Endothelial cell of umbilical vein (primary cell): Measurements from ENCODE around the gene ITGA3. TPM values are rescaled to one million over a fixed set of nuclear protein-coding genes. Genes with fewer than 3 reads are reported as not detected.

Experiments
- BruUV-seq: library from RNA; stranded (reverse); fragments of 400-500 nt; replicated peaks from 2 replicates; lab custom pipeline; 2021; lab: Mats Ljungman, UMichigan
- CTCF ChIA-PET: fragments of 300-600, 350-600 bp; sonication (Branson Sonifier 250); formaldehyde crosslinking; loops from one replicate; lab custom pipeline; 2021; ENCODE audit warnings: antibody characterized with exemption, inconsistent platforms; lab: Charles Lee
- POLR2A ChIA-PET: fragments of 300-600, 350-600 bp; sonication (Branson Sonifier 250); formaldehyde crosslinking; loops from one replicate; lab custom pipeline; 2021; ENCODE audit warnings: antibody characterized with exemption, inconsistent platforms; lab: Charles Lee
- DNase-seq: peaks from one replicate; pipeline ENCODE4 v3.0.0-alpha.2; 2011; ENCODE audit warnings: low read depth, low spot score
- FAIRE-seq: peaks from 2 replicates; lab custom pipeline; 2011; peaks lifted over from hg19 to GRCh38; lab: Jason Lieb, UNC
- H2AFZ ChIP-seq: 2 replicates; pipeline ENCODE4 v1.6.0; 2012; ENCODE audit warnings: low read depth, low read length, control low read depth, inconsistent platforms
- H3K27ac ChIP-seq: 2 replicates; pipeline ENCODE4 v1.5.1; 2011; ENCODE audit warnings: low read depth, mild to moderate bottlenecking, control low read depth, low read length, moderate library complexity; ENCODE audit not compliant: insufficient read depth
- H3K27me3 ChIP-seq, 2 experiments: 2 replicates each; pipeline versions ENCODE4 v1.6.0 to v1.6.1; 2011; ENCODE audit warnings: low read length in 2 of 2, mixed read lengths in 1 of 2; ENCODE audit not compliant: control insufficient read depth in 2 of 2, insufficient read depth in 2 of 2
- H3K36me3 ChIP-seq, 2 experiments: 2 replicates in 1 of 2; 3 replicates in 1 of 2; pipeline ENCODE4 v1.5.1; 2011; ENCODE audit warnings: low read length in 2 of 2, mild to moderate bottlenecking in 1 of 2, moderate library complexity in 1 of 2; ENCODE audit not compliant: control insufficient read depth in 2 of 2, insufficient read depth in 2 of 2; ENCODE audit errors: extremely low read depth in 1 of 2
- H3K4me1 ChIP-seq: 3 replicates; pipeline ENCODE4 v1.5.1; 2011; ENCODE audit warnings: mild to moderate bottlenecking, low read length; ENCODE audit not compliant: control insufficient read depth, insufficient read depth; ENCODE audit errors: extremely low read depth
- H3K4me2 ChIP-seq: 2 replicates; pipeline ENCODE4 v1.6.1; 2011; ENCODE audit warnings: low read length, control low read depth, mixed read lengths; ENCODE audit not compliant: insufficient read depth
- H3K4me3 ChIP-seq, 3 experiments: fragments of 200-600 bp in 1 of 3; sonication (generic), shearing (Covaris generic) in 1 of 3; replicated peaks in 1 of 3; 2 replicates each; pipeline ENCODE4 v1.5.1; 2011 to 2016; ENCODE audit warnings: control low read depth in 3 of 3, low read length in 3 of 3, mild to moderate bottlenecking in 2 of 3, inconsistent platforms in 1 of 3, low read depth in 1 of 3, moderate library complexity in 1 of 3; ENCODE audit not compliant: insufficient read depth in 1 of 3
- H3K79me2 ChIP-seq: 2 replicates; pipeline ENCODE4 v1.6.0; 2012; ENCODE audit warnings: low read length, inconsistent platforms; ENCODE audit not compliant: control insufficient read depth, insufficient read depth
- H3K9ac ChIP-seq: replicated peaks from 2 replicates; pipeline ENCODE3; 2011; ENCODE audit warnings: low read length, control low read depth; ENCODE audit not compliant: insufficient read depth; ENCODE audit errors: extremely low read depth
- H3K9me1 ChIP-seq: replicated peaks from 3 replicates; pipeline ENCODE4 v1.6.0; 2011; ENCODE audit warnings: mild to moderate bottlenecking, low read length; ENCODE audit not compliant: control insufficient read depth, insufficient read depth; ENCODE audit errors: extremely low read depth
- H3K9me3 ChIP-seq: replicated peaks from 2 replicates; pipeline ENCODE4 v1.5.1; 2012; ENCODE audit warnings: low read length, inconsistent platforms; ENCODE audit not compliant: control insufficient read depth, insufficient read depth
- H4K20me1 ChIP-seq: replicated peaks from 2 replicates; pipeline ENCODE3; 2011; ENCODE audit warnings: mild to moderate bottlenecking, low read length; ENCODE audit not compliant: control insufficient read depth, insufficient read depth; ENCODE audit errors: extremely low read depth
- EZH2 ChIP-seq: IDR thresholded peaks from 2 replicates; pipeline ENCODE4 v1.6.1; 2012; ENCODE audit warnings: borderline replicate concordance, low read depth, mild to moderate bottlenecking, moderate library complexity, low read length, inconsistent platforms; ENCODE audit not compliant: severe bottlenecking
- FOS ChIP-seq: IDR thresholded peaks from 2 replicates; pipeline ENCODE4 v1.6.1; 2011; ENCODE audit warnings: mild to moderate bottlenecking, low read length, moderate library complexity, borderline replicate concordance; ENCODE audit not compliant: insufficient read depth
- GATA2 ChIP-seq: IDR thresholded peaks from 2 replicates; pipeline ENCODE4 v1.7.0; 2011; ENCODE audit warnings: low read depth, mild to moderate bottlenecking, moderate library complexity, mixed read lengths, low read length; ENCODE audit not compliant: insufficient read length, insufficient read depth
- JUN ChIP-seq: IDR thresholded peaks from 2 replicates; pipeline ENCODE4 v1.6.1; 2011; ENCODE audit warnings: borderline replicate concordance, low read depth; ENCODE audit not compliant: insufficient read length, insufficient read depth
- MYC ChIP-seq: IDR thresholded peaks from one replicate; pipeline ENCODE4 v1.6.1; 2011; ENCODE audit warnings: mild to moderate bottlenecking, low read depth, low read length
- POLR2A ChIP-seq: IDR thresholded peaks from 2 replicates; pipeline ENCODE4 v1.6.1; 2012; ENCODE audit warnings: low read depth, mild to moderate bottlenecking, control low read depth, low read length
- POLR2AphosphoS5 ChIP-seq: IDR thresholded peaks from 2 replicates; pipeline ENCODE4 v1.6.1; 2012; ENCODE audit warnings: low read depth, mild to moderate bottlenecking, control low read depth, low read length, moderate library complexity; ENCODE audit not compliant: insufficient read depth
- dilution Hi-C: fragments of 300-500 bp; cut with MboI; formaldehyde crosslinking; loops from one replicate; pipeline ENCODE4 v1.15.0; 2019; ENCODE audit warnings: low sequenced_read_pairs; ENCODE audit not compliant: extremely low pct_ligation_motif_present
- intact Hi-C: fragments of 100-400 bp; cut with micrococcal nuclease; formaldehyde crosslinking; loops from one replicate; pipeline ENCODE4 v1.10.0; 2022
- polyA plus RNA-seq, 4 experiments: library from polyadenylated mRNA; depleted of rRNA in 3 of 4; stranded (reverse) in 3 of 4; unstranded in 1 of 4; fragments of >200 nt; gene quantifications; 2 replicates each; pipeline versions ENCODE4 v1.2.1 to v1.2.3, GENCODE V29; 2011 to 2012; ENCODE audit warnings: missing spikeins in 1 of 4
- total RNA-seq: library from RNA; stranded (reverse); gene quantifications from 2 replicates; pipeline ENCODE4 v1.2.3, GENCODE V29; 2021
- TF ChIP-seq, protein P1 (sequence below), 2 donors: IDR thresholded peaks; 1 replicate in 1 of 2; 2 replicates in 1 of 2; pipeline ENCODE4 v1.5.1; 2011; ENCODE audit warnings: low read length in 2 of 2, mild to moderate bottlenecking in 2 of 2, moderate library complexity in 2 of 2, control low read depth in 1 of 2, inconsistent platforms in 1 of 2, low read depth in 1 of 2; ENCODE audit not compliant: insufficient read depth in 1 of 2; ENCODE audit errors: extremely low read depth in 1 of 2
- TF ChIP-seq, protein P2 (sequence below): IDR thresholded peaks from 2 replicates; pipeline ENCODE4 v1.6.1; 2011; ENCODE audit not compliant: insufficient read depth, insufficient read length

ITGA3 gene
- total and polyA plus RNA-seq, 2 donors (not counting 3 experiments of a cell fraction or from before 2014, with no cell fraction given): 92.7 to 112 TPM

DNA sequence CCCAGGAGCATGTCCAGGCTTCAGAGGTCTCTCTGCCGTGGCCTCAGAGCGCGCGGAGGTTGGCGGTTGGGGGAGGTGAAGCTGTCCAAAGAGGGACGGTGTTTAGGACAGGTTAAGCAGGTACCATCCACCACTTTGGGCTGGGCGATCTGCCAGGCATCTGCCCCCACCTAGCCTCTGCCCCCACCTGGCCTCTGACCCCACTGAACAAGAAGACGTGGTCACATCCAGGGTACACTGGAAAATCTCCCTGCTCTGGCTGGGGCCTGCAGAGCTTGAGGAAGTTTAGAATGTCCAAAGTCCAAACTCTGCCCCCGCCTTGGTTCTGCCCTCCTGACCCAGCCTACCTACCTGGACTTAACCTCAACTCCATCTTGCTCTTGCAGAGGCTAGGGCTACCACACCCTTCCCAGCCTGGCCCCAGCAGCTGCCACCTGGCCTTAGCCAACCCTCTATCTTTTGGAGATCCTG lies 1.6 kb downstream of the ITGA3 start:
- Histone ChIP-seq H3K9me3 (no peaks in the 10 kb centered on the region), H3K36me3 (no peaks in the 10 kb centered on the region), H4K20me1 (no peaks in the 10 kb centered on the region), H3K9me1 (no peaks in the 10 kb centered on the region), H3K27me3 (no peaks in the 10 kb centered on the region), H3K27ac (no peak overlapping the region), H3K4me2 (no peak overlapping the region), H3K79me2 (peaks cover 17% of the 10 kb centered on the region), H2AFZ (no peak overlapping the region), H3K4me3 (no peak overlapping the region), H3K4me1 (peaks cover 54% of the 10 kb centered on the region), H3K9ac (no peak overlapping the region)
- intact Hi-C loops: no loop called here
- FAIRE-seq: no peak
- DNase-seq: no peak
- dilution Hi-C loops: no loop called here
- no TSS peak for BruUV-seq
- POLR2A ChIA-PET: interaction anchor here (1.4 to 2.2 kb wide), 2 partner anchors 22 to 30 kb away, joined by 3 to 13 read pairs; no protein-coding TSS in a partner anchor
- CTCF ChIA-PET: interaction anchor here (1.3 to 8.2 kb wide), 8 partner anchors 9 to 36 kb away, joined by 3 to 146 read pairs (median 12); partner anchors contain the start of gene PDK2
- no peak for TF ChIP-seq GATA2
- TF ChIP-seq EZH2: no peak
- no peak for TF ChIP-seq FOS
- no peak for TF ChIP-seq POLR2A
- TF ChIP-seq MYC: no peak
- no peak for TF ChIP-seq POLR2AphosphoS5
- TF ChIP-seq JUN: no peak
- TF ChIP-seq, protein P1, sequence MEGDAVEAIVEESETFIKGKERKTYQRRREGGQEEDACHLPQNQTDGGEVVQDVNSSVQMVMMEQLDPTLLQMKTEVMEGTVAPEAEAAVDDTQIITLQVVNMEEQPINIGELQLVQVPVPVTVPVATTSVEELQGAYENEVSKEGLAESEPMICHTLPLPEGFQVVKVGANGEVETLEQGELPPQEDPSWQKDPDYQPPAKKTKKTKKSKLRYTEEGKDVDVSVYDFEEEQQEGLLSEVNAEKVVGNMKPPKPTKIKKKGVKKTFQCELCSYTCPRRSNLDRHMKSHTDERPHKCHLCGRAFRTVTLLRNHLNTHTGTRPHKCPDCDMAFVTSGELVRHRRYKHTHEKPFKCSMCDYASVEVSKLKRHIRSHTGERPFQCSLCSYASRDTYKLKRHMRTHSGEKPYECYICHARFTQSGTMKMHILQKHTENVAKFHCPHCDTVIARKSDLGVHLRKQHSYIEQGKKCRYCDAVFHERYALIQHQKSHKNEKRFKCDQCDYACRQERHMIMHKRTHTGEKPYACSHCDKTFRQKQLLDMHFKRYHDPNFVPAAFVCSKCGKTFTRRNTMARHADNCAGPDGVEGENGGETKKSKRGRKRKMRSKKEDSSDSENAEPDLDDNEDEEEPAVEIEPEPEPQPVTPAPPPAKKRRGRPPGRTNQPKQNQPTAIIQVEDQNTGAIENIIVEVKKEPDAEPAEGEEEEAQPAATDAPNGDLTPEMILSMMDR (IDR thresholded peaks at IDR 0.05; ENCODE audit: extremely low read depth in 1 of 2, insufficient read depth in 1 of 2, low read depth in 1 of 2, low read length in 2 of 2): no peak
- TF ChIP-seq, protein P2, sequence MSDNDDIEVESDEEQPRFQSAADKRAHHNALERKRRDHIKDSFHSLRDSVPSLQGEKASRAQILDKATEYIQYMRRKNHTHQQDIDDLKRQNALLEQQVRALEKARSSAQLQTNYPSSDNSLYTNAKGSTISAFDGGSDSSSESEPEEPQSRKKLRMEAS: no peak
